AG10803 (cell line): ENCODE results near the gene PTPN5.

Experiments used
- DNase-seq: peaks from one replicate; pipeline ENCODE4 v3.0.0; 2010; ENCODE audit warnings: low read depth
- H3K4me3 ChIP-seq: 2 replicates; pipeline ENCODE4 v1.5.1; 2011; ENCODE audit warnings: mild to moderate bottlenecking, low read length, control low read depth
- TF ChIP-seq, protein P1 (sequence below): conservative IDR thresholded peaks from 2 replicates; pipeline ENCODE4 v1.5.1; 2011; ENCODE audit warnings: mild to moderate bottlenecking, low read length, control low read depth, inconsistent platforms

PTPN5 gene

GRCh38 chr11:18768472-18768901 is 23.1 kb downstream of the PTPN5 start:
- no peak for DNase-seq
- H3K4me3 ChIP-seq: no peak overlapping the region
- TF ChIP-seq, protein P1, sequence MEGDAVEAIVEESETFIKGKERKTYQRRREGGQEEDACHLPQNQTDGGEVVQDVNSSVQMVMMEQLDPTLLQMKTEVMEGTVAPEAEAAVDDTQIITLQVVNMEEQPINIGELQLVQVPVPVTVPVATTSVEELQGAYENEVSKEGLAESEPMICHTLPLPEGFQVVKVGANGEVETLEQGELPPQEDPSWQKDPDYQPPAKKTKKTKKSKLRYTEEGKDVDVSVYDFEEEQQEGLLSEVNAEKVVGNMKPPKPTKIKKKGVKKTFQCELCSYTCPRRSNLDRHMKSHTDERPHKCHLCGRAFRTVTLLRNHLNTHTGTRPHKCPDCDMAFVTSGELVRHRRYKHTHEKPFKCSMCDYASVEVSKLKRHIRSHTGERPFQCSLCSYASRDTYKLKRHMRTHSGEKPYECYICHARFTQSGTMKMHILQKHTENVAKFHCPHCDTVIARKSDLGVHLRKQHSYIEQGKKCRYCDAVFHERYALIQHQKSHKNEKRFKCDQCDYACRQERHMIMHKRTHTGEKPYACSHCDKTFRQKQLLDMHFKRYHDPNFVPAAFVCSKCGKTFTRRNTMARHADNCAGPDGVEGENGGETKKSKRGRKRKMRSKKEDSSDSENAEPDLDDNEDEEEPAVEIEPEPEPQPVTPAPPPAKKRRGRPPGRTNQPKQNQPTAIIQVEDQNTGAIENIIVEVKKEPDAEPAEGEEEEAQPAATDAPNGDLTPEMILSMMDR: no peak

- H3K4me3 ChIP-seq: no peak overlapping the region
- TF ChIP-seq, protein P1: no peak
- DNase-seq: no peak
These were observed 25.6 kb downstream of the PTPN5 start for GRCh38 chr11:18766015-18766414.

DNA sequence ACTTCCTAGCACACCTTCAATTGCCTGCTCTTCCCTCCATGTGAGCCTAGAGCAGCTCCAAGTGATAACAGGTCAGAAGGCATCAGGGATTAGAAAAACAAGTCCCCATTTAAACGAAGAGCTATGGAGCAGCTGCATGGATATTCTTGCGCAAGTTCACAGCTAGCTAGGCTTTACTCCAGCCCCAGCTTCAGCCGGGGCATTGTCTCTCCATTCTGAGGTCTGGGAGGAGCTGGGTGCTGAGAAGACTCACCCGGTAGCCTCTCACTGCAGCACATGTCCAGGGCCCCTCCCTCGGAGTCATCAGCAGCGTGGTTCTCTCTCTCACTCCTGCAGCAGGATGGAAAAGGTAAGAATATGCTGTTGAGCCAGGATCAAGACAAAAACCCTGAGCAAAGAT is 26.0 kb downstream of the PTPN5 start:
- no peak for DNase-seq
- TF ChIP-seq, protein P1: no peak

GRCh38 chr11:18761741-18762140 is 29.9 kb downstream of the PTPN5 start:
- no peak overlapping the region for H3K4me3 ChIP-seq
- no peak for DNase-seq
- TF ChIP-seq, protein P1: no peak

More for the DNA sequence above, 26.0 kb downstream of the PTPN5 start:
- H3K4me3 ChIP-seq: no peak overlapping the region

- H3K4me3 ChIP-seq: no peak overlapping the region
- TF ChIP-seq, protein P1: no peak
- DNase-seq: no peak
These were observed 30.5 kb downstream of the PTPN5 start for GRCh38 chr11:18761144-18761543.

DNA sequence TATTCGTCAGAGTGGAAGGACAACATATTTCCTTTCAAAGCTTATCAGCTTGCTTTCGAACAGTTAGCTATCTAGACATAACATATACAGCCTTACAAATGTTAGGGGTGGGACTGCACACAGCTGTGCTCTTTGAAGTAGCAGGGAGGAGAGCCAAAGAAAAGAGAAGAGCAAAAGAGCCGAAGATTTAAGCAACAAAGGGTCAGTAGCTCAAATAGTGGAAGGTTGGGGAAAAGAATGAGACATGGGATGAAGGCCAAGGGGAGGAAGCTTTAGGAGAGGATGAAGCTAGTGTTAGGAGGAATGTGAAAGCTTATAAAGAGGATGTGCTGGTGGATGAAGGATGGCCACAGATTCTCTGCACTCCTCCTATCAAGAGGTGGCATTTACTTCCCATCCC is 33.8 kb downstream of the PTPN5 start:
- H3K4me3 ChIP-seq: no peak overlapping the region
- DNase-seq: no peak
- TF ChIP-seq, protein P1: no peak

DNA sequence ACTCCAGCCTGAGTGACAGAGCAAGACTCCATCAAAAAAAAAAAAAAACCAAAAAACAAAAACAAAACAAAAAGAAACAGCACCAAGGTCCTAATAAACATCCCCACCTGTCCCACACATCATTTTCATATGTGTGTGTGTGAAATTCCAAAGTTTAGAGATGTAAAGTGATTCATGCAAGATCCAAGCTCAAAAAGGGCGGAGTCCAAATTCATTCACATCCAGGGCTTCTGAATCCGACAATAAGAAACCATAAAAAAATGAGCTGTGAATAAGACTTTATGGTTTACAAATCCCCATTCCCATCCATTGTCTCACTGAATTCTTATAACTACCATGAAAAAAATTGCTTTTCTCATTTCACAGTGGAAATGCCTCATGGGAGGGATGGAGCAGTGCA is 34.7 kb downstream of the PTPN5 start:
- H3K4me3 ChIP-seq: no peak overlapping the region
- TF ChIP-seq, protein P1: no peak
- no peak for DNase-seq
